ENCODE data around the gene SORL1-AS1.

The SORL1-AS1 gene

DNA sequence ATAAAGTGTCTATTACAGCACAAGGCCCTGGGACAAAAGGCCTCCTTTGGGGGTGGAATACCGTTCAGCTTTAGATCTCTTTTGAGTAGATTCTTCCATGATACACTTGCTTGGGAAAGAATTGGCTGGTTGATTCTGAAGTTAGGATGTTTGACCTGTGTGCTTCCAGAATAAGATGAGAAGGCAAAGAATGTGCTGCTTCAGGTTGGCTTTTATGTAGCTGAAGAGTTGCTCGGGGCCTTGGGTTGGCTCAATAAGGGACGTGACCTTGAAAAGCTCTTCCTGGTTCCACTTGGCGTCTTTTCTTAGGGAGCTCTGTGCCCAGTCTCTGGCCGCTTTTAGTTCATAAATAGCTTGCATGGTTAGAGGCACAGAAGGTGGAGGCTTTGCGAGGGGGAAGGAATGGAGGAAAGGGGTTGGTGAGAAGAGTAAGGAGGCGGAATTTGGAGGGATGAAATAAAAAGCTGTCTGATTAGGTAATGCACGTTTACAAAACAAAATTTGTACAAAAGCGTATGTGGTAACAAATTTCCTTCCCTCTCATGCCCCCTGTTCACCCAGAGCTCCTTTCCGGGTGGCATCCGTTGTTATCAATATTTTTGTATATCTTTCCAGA lies 4.2 kb upstream of the SORL1-AS1 start:
- peak overlapping the region; percentile 98 to 99 for H3K27ac Mint-ChIP-seq
- TF ChIP-seq, protein P1, sequence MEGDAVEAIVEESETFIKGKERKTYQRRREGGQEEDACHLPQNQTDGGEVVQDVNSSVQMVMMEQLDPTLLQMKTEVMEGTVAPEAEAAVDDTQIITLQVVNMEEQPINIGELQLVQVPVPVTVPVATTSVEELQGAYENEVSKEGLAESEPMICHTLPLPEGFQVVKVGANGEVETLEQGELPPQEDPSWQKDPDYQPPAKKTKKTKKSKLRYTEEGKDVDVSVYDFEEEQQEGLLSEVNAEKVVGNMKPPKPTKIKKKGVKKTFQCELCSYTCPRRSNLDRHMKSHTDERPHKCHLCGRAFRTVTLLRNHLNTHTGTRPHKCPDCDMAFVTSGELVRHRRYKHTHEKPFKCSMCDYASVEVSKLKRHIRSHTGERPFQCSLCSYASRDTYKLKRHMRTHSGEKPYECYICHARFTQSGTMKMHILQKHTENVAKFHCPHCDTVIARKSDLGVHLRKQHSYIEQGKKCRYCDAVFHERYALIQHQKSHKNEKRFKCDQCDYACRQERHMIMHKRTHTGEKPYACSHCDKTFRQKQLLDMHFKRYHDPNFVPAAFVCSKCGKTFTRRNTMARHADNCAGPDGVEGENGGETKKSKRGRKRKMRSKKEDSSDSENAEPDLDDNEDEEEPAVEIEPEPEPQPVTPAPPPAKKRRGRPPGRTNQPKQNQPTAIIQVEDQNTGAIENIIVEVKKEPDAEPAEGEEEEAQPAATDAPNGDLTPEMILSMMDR (IDR thresholded peaks at IDR 0.05), result no peak
- ATAC-seq (no peak), DNase-seq (no peak)
- Histone ChIP-seq H3K27me3 (ENCODE audit: control insufficient read depth, insufficient read depth, low read length) (no peaks in the 10 kb centered on the region), H3K4me1 (ENCODE audit: control insufficient read depth, insufficient read depth, low read length) (peaks cover 66% of the 10 kb centered on the region), H3K4me3 (ENCODE audit: low read length) (no peak overlapping the region), H3K9me3 (ENCODE audit: control insufficient read depth, insufficient read depth, low read length) (no peaks in the 10 kb centered on the region), H3K27ac (ENCODE audit: low read length) (no peak overlapping the region), H3K36me3 (ENCODE audit: control insufficient read depth, insufficient read depth, low read length) (peaks cover 3% of the 10 kb centered on the region)
- H3K36me3 Mint-ChIP-seq, result peaks cover 6% of the 10 kb centered on the region
- H3K4me1 Mint-ChIP-seq, result peaks cover 93 to 95% of the 10 kb centered on the region in 2 donors
- intact Hi-C loops (cut with micrococcal nuclease), result no loop called here
- 79% methylated on average over 10 of the region's 11 CpGs for WGBS (ENCODE audit: insufficient coverage)
- H3K27me3 Mint-ChIP-seq (ENCODE audit: low read depth in 2 of 2), result no peaks in the 10 kb centered on the region
- H3K9me3 Mint-ChIP-seq, result no peaks in the 10 kb centered on the region
- H3K4me3 Mint-ChIP-seq, result peak overlapping the region; percentile 43

DNA sequence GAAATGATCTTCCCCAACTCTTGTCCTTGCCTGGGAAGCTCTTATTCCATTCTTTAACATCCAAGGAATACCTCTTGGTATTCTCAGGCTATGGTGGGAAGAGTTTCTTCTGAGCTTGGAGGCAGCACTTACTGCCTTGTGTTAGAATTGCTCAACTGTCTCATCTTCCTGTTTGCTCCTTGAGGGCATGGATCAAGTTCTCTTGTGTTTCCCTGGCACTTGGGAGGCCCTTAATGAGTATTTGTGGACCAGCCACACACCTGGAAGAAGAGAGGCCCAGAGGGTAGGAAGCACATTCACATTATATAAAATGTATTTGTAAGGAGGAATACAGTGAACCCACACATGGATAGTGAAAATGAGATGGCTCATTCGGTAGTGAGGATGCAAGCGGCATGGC lies 3.4 kb upstream of the SORL1-AS1 start:
- H3K27me3 ChIP-seq (ENCODE audit: control insufficient read depth, insufficient read depth, low read length), result no peaks in the 10 kb centered on the region
- peak overlapping the region; percentile 98 to 99 for H3K27ac Mint-ChIP-seq
- H3K4me1 ChIP-seq (ENCODE audit: control insufficient read depth, insufficient read depth, low read length), result peaks cover 69% of the 10 kb centered on the region
- 93% methylated on average over 2 of the region's 2 CpGs for WGBS (ENCODE audit: insufficient coverage)
- no peak overlapping the region for H3K4me3 ChIP-seq (ENCODE audit: low read length)
- no peak for ATAC-seq
- no peak for DNase-seq
- H3K27me3 Mint-ChIP-seq (ENCODE audit: low read depth in 2 of 2), result no peaks in the 10 kb centered on the region
- H3K36me3 Mint-ChIP-seq, result peaks cover 6% of the 10 kb centered on the region
- H3K9me3 Mint-ChIP-seq, result no peaks in the 10 kb centered on the region
- peaks cover 91 to 93% of the 10 kb centered on the region in 2 donors for H3K4me1 Mint-ChIP-seq
- peaks cover 3% of the 10 kb centered on the region for H3K36me3 ChIP-seq (ENCODE audit: control insufficient read depth, insufficient read depth, low read length)
- intact Hi-C loops (cut with micrococcal nuclease), result no loop called here
- H3K27ac ChIP-seq (ENCODE audit: low read length), result peak overlapping the region; percentile 17
- peak overlapping the region; percentile 72 for H3K4me3 Mint-ChIP-seq
- H3K9me3 ChIP-seq (ENCODE audit: control insufficient read depth, insufficient read depth, low read length), result no peaks in the 10 kb centered on the region
- TF ChIP-seq, protein P1 (IDR thresholded peaks at IDR 0.05), result no peak

DNA sequence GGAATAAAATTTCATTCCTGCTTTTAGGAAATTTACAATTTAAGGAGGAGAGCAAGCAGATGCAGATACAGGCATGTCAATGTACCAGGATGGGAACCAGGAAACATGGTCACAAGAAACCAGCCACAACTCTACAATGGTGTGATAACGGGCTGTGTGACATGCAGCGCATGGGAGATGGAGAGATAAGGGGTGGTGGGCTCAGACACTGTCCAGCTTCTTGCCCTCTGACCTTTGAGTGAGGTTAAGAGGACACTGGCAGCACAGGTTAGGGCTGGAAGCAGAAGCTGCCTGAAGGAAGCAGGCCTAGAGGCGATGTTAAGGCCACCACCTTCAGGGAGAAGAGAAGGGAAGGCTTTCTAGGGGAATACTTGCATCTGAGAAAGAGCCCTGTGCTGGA lies 2.3 kb upstream of the SORL1-AS1 start:
- peaks cover 69% of the 10 kb centered on the region for H3K4me1 ChIP-seq (ENCODE audit: control insufficient read depth, insufficient read depth, low read length)
- ATAC-seq (no peak), DNase-seq (no peak)
- H3K27me3 ChIP-seq (ENCODE audit: control insufficient read depth, insufficient read depth, low read length), result no peaks in the 10 kb centered on the region
- peak overlapping the region; percentile 99 for H3K4me3 Mint-ChIP-seq
- intact Hi-C loops (cut with micrococcal nuclease), result no loop called here
- no peaks in the 10 kb centered on the region for H3K9me3 ChIP-seq (ENCODE audit: control insufficient read depth, insufficient read depth, low read length)
- H3K27ac ChIP-seq (ENCODE audit: low read length), result peak overlapping the region; percentile 79
- peaks cover 91 to 93% of the 10 kb centered on the region in 2 donors for H3K4me1 Mint-ChIP-seq
- WGBS (ENCODE audit: insufficient coverage), result 50% methylated on average over 3 of the region's 3 CpGs
- no peak overlapping the region for H3K4me3 ChIP-seq (ENCODE audit: low read length)
- peaks cover 6% of the 10 kb centered on the region for H3K36me3 Mint-ChIP-seq
- H3K27ac Mint-ChIP-seq, result peak overlapping the region; percentile 98 to 99
- no peaks in the 10 kb centered on the region for H3K9me3 Mint-ChIP-seq
- TF ChIP-seq, protein P1 (IDR thresholded peaks at IDR 0.05), result no peak
- H3K27me3 Mint-ChIP-seq (ENCODE audit: low read depth in 2 of 2), result no peaks in the 10 kb centered on the region
- peaks cover 3% of the 10 kb centered on the region for H3K36me3 ChIP-seq (ENCODE audit: control insufficient read depth, insufficient read depth, low read length)

All from natural killer cell (primary cell).